BLaER1 treated with 17β-estradiol and CSF1 and Interleukin-3, amounts not matched to agents 10 nM and 100 nM (cell line): Measurements from ENCODE around the gene TRPC3.

Experiments used
- H3K27ac ChIP-seq, 11 experiments: shearing (Covaris generic); formaldehyde crosslinking; 2 replicates each; pipeline ENCODE4 v1.8.1; 2022
- H3K27me3 ChIP-seq, 11 experiments: shearing (Covaris generic); formaldehyde crosslinking; 2 replicates each; pipeline ENCODE4 v1.8.1; 2022
- H3K36me3 ChIP-seq, 11 experiments: shearing (Covaris generic); formaldehyde crosslinking; 2 replicates each; pipeline ENCODE4 v1.8.1; 2022
- H3K4me1 ChIP-seq, 10 experiments: shearing (Covaris generic); formaldehyde crosslinking; 2 replicates each; pipeline ENCODE4 v1.8.1; 2022
- H3K4me2 ChIP-seq, 11 experiments: shearing (Covaris generic); formaldehyde crosslinking; 2 replicates each; pipeline ENCODE4 v1.8.1; 2022
- H3K4me3 ChIP-seq, 10 experiments: shearing (Covaris generic); formaldehyde crosslinking; 2 replicates each; pipeline ENCODE4 v1.8.1; 2022
- H3K9ac ChIP-seq, 11 experiments: shearing (Covaris generic); formaldehyde crosslinking; 2 replicates each; pipeline ENCODE4 v1.8.1; 2022
- H3K9me3 ChIP-seq, 11 experiments: shearing (Covaris generic); formaldehyde crosslinking; replicated peaks in 1 of 11; 2 replicates each; pipeline ENCODE4 v1.8.1; 2022
- H4K20me1 ChIP-seq, 11 experiments: shearing (Covaris generic); formaldehyde crosslinking; 2 replicates each; pipeline ENCODE4 v1.8.1; 2022
- Cebpa-rat ChIP-seq, 11 experiments: shearing (Covaris generic); IDR thresholded peaks; 2 replicates each; pipeline ENCODE4 v1.8.1; 2022

The TRPC3 gene

DNA sequence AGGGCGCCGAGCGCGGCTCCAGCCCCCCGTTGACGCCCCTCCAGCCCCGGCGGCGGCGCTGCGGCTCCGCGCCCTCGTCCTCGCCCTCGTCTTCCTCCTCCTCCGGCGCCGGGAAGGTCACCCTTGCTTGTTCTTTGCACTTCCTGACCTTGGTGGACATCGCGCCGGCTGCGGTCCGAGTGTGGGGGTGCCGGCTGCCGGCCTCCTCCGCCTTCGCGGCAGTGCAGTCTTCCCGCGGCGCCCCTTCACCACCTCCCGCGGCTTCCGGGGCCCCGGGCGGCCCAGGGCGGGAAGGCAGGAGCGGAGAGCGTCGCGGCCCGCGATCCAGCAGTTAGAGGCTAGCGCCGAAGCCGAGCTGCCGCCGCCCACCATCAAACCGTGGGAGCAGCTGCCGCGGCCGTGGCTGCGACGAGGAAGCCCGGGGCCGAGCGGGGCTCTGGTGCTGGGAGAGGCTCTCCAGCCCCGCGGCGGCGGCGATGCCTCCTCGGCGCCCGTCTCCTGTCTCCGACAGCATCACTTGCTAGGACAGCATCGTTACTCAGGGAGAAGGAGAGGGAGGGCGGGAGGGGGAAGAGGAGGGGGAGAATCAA, at the start of gene TRPC3:
TSS of gene TRPC3 (minus strand) at position 540 of the 590 bp plus-strand sequence. CDS start at position 160, 380 bp downstream.
- peak within 1 kb of the TSS in 3 of 11 experiments; percentile 4 to 38 (median 27); a peak in 2 of 22 replicates for H3K27ac ChIP-seq
- H3K4me2 ChIP-seq: peak within 1 kb of the TSS; percentile 93 to 100 (median 99)
- peaks cover 59 to 78% (median 70%) of the 10 kb centered on the region in 11 experiments for H3K27me3 ChIP-seq
- H3K4me3 ChIP-seq: peak within 1 kb of the TSS; percentile 61 to 84 (median 70)
- H3K9me3 ChIP-seq: 0 out of 22 replicates have a peak, but pooled peaks cover 0 to 3% (median 0%) of the 10 kb centered on the region in 11 experiments
- TF ChIP-seq Cebpa-rat (IDR thresholded peaks at IDR 0.05): no peak
- H3K36me3 ChIP-seq: no peaks in the 10 kb centered on the region
- H3K9ac ChIP-seq: peak within 1 kb of the TSS; percentile 7 to 74 (median 63)
- H3K4me1 ChIP-seq: peaks cover 0 to 17% (median 14%) of the 10 kb centered on the region in 10 experiments; a peak in 14 of 20 replicates
- peaks cover 0 to 18% (median 8%) of the 10 kb centered on the region in 11 experiments; a peak in 11 of 22 replicates for H4K20me1 ChIP-seq

DNA sequence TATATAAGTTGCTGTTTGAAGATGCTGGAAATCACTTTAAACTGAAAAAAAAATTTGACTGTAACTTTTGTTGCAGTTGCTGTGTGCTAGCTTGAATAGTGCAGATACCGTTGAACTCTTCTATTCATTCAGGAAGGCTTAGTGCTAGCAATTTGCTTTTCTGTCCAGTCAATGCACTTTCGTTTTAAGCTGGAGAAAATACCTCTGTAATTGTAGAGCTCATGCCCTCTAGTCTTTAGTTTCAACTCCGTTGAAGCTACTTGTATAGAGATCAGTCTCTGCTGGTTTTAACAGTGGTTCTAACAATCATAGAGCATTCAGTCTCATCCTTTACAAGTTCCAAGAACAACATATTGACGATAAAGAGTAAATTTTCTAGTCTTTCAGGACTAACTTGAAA, 49.0 kb upstream of the TRPC3 start:
- Histone ChIP-seq H4K20me1 (no peaks in the 10 kb centered on the region), H3K27ac (no peak overlapping the region), H3K27me3 (no peaks in the 10 kb centered on the region), H3K9ac (no peak overlapping the region), H3K9me3 (no peaks in the 10 kb centered on the region), H3K4me3 (no peak overlapping the region), H3K4me1 (no peaks in the 10 kb centered on the region), H3K4me2 (no peak overlapping the region), H3K36me3 (no peaks in the 10 kb centered on the region)
- no peak for TF ChIP-seq Cebpa-rat (IDR thresholded peaks at IDR 0.05)

DNA sequence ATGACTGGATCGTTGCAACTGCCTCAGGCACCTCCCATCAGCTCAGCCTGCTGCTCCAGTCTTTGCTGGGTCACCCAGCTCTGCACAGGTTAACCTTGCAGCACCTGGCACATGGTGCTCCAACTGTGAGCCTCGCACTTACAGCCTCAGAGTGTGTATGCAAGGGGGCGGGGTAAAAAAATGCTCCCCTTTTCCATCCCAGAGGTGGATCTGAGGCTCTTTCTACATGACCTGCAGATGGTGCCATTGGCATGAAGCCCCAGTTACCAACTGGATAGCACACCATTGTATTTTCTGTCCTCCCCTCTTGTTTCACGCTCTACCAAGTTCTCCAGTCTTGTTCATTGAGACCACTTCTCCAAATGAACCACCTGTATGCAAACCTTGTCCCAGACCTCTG, 46.2 kb upstream of the TRPC3 start:
- Histone ChIP-seq H3K9ac (no peak overlapping the region), H3K9me3 (no peaks in the 10 kb centered on the region), H3K27me3 (no peaks in the 10 kb centered on the region), H4K20me1 (no peaks in the 10 kb centered on the region), H3K4me2 (no peak overlapping the region), H3K4me1 (no peaks in the 10 kb centered on the region), H3K4me3 (no peak overlapping the region), H3K36me3 (no peaks in the 10 kb centered on the region), H3K27ac (no peak overlapping the region)
- no peak for TF ChIP-seq Cebpa-rat (IDR thresholded peaks at IDR 0.05)

DNA sequence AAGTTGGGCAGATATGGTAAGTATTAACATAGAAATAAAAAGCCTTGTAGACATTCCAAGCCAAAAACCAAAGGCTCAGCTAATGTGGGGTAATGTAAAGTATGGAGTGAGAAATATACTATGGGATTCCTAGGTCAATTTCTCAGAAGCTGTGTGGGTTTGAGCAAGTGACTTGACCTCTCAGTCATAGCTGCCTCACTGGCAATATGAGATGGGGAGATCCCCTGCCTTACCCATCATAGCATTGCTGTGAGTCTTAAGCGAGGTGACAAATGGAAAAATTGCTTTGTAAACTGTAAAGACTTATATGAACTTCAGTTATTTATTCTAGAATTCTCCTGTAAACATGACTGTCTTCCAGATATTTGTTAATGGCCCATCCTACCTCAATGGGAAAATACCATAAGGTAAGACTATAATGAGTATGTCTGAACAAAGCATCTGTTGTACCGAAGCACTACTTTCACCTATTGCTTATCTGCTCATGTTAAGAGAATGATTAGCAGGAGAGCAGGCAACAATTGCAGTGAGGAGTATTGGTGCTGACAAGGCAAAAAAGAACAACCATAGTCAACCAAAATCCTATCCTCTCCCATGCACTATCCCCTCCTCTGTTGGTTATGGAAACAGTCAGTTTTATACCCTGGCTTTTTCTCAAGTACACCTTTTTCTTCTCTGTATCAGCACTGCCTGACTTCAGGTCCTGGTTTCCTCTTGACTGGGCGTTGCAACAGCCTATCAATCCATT, 44.1 kb upstream of the TRPC3 start:
- Histone ChIP-seq H3K36me3 (no peaks in the 10 kb centered on the region), H3K27me3 (no peaks in the 10 kb centered on the region)
- no peak for TF ChIP-seq Cebpa-rat (IDR thresholded peaks at IDR 0.05)

DNA sequence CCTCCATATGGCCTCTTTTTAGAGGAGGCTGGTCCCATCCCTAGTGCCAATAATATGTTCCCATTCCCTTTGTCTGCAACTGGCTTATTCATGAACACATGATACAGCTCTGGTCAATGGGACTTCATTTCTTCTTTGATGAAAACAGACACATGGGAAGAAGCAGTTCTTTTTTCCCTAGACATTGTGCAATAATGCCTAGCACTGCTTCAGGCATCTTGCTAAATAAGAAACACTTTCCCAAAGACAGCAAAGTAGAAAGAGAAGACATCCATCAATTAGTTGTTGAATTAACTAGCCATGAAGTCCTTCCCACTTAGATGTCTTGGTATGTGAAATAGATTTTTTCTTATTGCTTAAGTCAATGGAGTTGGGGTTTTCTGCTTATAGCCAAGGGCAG, 40.1 kb upstream of the TRPC3 start:
- peaks cover 0 to 10% (median 0%) of the 10 kb centered on the region in 10 experiments; a peak in 4 of 20 replicates for H3K4me1 ChIP-seq
- no peak overlapping the region for H3K9ac ChIP-seq
- H3K9me3 ChIP-seq: no peaks in the 10 kb centered on the region
- H3K27ac ChIP-seq: no peak overlapping the region
- H3K36me3 ChIP-seq: no peaks in the 10 kb centered on the region
- H3K4me3 ChIP-seq: no peak overlapping the region
- H3K4me2 ChIP-seq: peak overlapping the region in 4 of 11 experiments; percentile 13 to 33 (median 18); a peak in 5 of 22 replicates
- no peaks in the 10 kb centered on the region for H3K27me3 ChIP-seq
- H4K20me1 ChIP-seq: no peaks in the 10 kb centered on the region
- peak in 3 of 11 experiments; percentile 16 to 26 (median 26); a peak in 1 of 22 replicates for TF ChIP-seq Cebpa-rat (IDR thresholded peaks at IDR 0.05)

More for the DNA sequence above, 44.1 kb upstream of the TRPC3 start:
- Histone ChIP-seq H3K9me3 (no peaks in the 10 kb centered on the region), H3K4me1 (peaks cover 0 to 10% (median 0%) of the 10 kb centered on the region in 10 experiments; a peak in 4 of 20 replicates), H3K9ac (no peak overlapping the region), H3K27ac (no peak overlapping the region), H4K20me1 (no peaks in the 10 kb centered on the region), H3K4me2 (no peak overlapping the region), H3K4me3 (no peak overlapping the region)

DNA sequence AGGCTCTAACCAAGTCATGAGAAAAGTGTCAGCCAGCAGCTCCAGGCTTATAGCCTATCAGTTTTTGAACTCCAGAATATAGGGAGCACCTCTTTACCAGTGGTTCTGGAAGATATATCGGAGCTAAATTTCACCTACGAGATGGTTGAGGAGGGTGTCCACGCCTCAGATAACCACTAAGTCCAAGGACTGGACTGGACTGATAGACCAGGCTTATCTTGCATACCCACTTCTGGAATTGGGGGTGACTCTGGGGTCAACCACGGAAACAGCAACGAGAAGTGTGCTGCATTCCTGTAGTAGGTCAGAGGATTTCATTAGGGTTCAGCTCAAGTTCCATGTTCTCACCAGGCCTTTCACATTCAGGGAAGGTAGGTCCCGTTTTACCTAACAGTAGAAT, 38.6 kb upstream of the TRPC3 start:
- Histone ChIP-seq H3K36me3 (no peaks in the 10 kb centered on the region), H3K9me3 (no peaks in the 10 kb centered on the region), H4K20me1 (no peaks in the 10 kb centered on the region), H3K4me1 (peaks cover 0 to 10% (median 0%) of the 10 kb centered on the region in 10 experiments; a peak in 4 of 20 replicates), H3K4me3 (no peak overlapping the region), H3K27me3 (no peaks in the 10 kb centered on the region), H3K27ac (no peak overlapping the region), H3K9ac (no peak overlapping the region), H3K4me2 (no peak overlapping the region)
- TF ChIP-seq Cebpa-rat (IDR thresholded peaks at IDR 0.05): no peak

DNA sequence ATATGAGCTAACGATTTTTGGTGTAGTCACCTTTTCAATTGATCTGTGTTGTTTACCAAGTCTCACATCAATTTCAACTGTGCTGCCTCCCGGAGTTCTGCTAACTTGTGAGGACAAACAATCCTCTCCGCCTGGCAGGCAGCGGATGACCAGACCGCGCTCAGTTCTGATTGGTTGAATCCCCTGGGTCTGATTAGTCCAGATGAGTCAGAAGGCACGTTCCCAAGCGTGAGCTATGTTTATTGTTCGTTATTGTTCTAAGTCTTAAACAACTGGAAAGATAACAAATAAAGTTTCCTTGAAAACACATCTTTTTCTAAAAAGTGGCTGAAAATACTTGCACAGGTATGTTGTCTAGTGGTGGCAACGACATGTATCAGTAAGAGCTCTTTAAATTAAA, 37.9 kb upstream of the TRPC3 start:
- no peak overlapping the region for H3K27ac ChIP-seq
- no peak overlapping the region for H3K4me3 ChIP-seq
- no peaks in the 10 kb centered on the region for H4K20me1 ChIP-seq
- H3K4me1 ChIP-seq: peaks cover 0 to 10% (median 0%) of the 10 kb centered on the region in 10 experiments; a peak in 4 of 20 replicates
- no peaks in the 10 kb centered on the region for H3K36me3 ChIP-seq
- no peaks in the 10 kb centered on the region for H3K27me3 ChIP-seq
- TF ChIP-seq Cebpa-rat (IDR thresholded peaks at IDR 0.05): no peak
- H3K9me3 ChIP-seq: no peaks in the 10 kb centered on the region
- no peak overlapping the region for H3K9ac ChIP-seq
- H3K4me2 ChIP-seq: no peak overlapping the region

DNA sequence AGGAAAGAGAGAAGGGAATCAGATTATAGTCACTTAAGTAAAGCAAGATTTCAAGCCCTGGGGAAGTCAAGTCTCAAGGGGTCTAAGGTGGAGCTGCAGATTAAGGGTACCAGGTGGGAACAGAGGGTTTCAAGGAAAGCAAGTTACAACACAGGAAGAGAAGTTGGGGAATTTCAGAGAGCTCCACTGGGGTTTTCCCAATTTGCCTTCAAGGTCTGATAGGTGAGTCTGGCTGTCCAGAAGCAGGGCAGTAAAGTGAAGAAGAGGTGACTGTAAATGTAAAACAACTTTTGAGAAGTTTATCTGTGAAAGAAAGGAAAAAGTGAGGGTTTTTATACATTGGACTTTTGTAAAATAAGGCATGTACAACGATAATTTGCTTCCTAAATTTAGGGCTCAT, 37.1 kb upstream of the TRPC3 start:
- Histone ChIP-seq H3K9ac (no peak overlapping the region), H3K4me3 (no peak overlapping the region), H3K27ac (no peak overlapping the region), H3K4me2 (no peak overlapping the region), H3K4me1 (peaks cover 0 to 10% (median 0%) of the 10 kb centered on the region in 10 experiments; a peak in 4 of 20 replicates), H3K27me3 (no peaks in the 10 kb centered on the region), H4K20me1 (no peaks in the 10 kb centered on the region), H3K36me3 (no peaks in the 10 kb centered on the region), H3K9me3 (no peaks in the 10 kb centered on the region)
- no peak for TF ChIP-seq Cebpa-rat (IDR thresholded peaks at IDR 0.05)

DNA sequence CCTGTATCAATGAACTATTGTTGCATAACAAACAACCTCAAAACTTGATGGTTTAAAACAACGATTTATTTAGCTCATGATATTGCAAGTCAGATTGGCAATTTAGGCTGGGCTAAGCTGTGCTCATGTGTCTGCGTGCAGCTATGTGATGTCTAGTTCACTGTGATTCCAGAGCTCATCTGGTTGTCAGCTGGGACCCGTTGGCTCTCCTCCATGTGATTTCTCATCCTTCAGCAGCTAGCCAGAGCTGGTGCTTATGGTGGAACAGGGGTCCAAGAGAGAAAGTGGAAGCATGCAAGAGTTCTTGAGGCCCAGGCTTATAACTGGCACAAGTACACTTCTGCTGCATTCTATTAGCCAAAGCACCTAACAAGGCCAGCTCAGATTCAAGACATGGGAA, 28.8 kb upstream of the TRPC3 start:
- no peak overlapping the region for H3K9ac ChIP-seq
- peaks cover 17 to 29% (median 23%) of the 10 kb centered on the region in 10 experiments for H3K4me1 ChIP-seq
- no peaks in the 10 kb centered on the region for H3K9me3 ChIP-seq
- H4K20me1 ChIP-seq: no peaks in the 10 kb centered on the region
- TF ChIP-seq Cebpa-rat (IDR thresholded peaks at IDR 0.05): no peak
- no peak overlapping the region for H3K4me3 ChIP-seq
- no peaks in the 10 kb centered on the region for H3K36me3 ChIP-seq
- no peak overlapping the region for H3K4me2 ChIP-seq
- H3K27ac ChIP-seq: no peak overlapping the region
- no peaks in the 10 kb centered on the region for H3K27me3 ChIP-seq
